Lower leg skin (tissue), 4 donors: Measurements from ENCODE around the gene PPP1R12C. TPM values are rescaled to one million over a fixed set of nuclear protein-coding genes. Genes with fewer than 3 reads are reported as not detected.

Experiments
- DNase-seq, 2 donors: peaks; one replicate each; pipeline ENCODE4 v3.0.0-alpha.2; 2019; ENCODE audit warnings: low spot score in 2 of 2
- H3K4me3 ChIP-seq: fragments of 200-600 bp; sonication (generic); 2 replicates; pipeline ENCODE4 v1.5.1; 2017; ENCODE audit warnings: mild to moderate bottlenecking, low read depth; ENCODE audit not compliant: poor library complexity, severe bottlenecking
- CTCF ChIP-seq, 3 donors: fragments of 450-650 bp; IDR thresholded peaks; one replicate each; pipeline ENCODE4 v1.5.1; 2016; ENCODE audit warnings: antibody characterized with exemption in 3 of 3, mild to moderate bottlenecking in 3 of 3, moderate library complexity in 2 of 3
- POLR2A ChIP-seq, 2 donors: fragments of 450-650 bp; IDR thresholded peaks; one replicate each; pipeline ENCODE4 v1.6.1; 2016 to 2017; ENCODE audit warnings: antibody characterized with exemption in 2 of 2, mild to moderate bottlenecking in 1 of 2, moderate library complexity in 1 of 2
- WGBS, 2 donors: methylation state at CpG; one replicate each; pipeline ENCODE4 v1.1.5; 2018; 5-methylcytosine and 5-hydroxymethylcytosine counted together
- intact Hi-C: fragments of 100-400 bp; cut with DNase I; formaldehyde crosslinking; loops from one replicate; pipeline ENCODE4 v1.15.0; 2023; ENCODE audit warnings: low total_unique reads
- total RNA-seq, 4 donors: library from RNA; depleted of rRNA; stranded (reverse); fragments of >200 nt; gene quantifications; one replicate each; pipeline ENCODE4 v1.1.0, GENCODE V29; 2016

The PPP1R12C gene
- total RNA-seq, 4 donors from 2014 or later = 55.5 to 103 (median 79.4) TPM

DNA sequence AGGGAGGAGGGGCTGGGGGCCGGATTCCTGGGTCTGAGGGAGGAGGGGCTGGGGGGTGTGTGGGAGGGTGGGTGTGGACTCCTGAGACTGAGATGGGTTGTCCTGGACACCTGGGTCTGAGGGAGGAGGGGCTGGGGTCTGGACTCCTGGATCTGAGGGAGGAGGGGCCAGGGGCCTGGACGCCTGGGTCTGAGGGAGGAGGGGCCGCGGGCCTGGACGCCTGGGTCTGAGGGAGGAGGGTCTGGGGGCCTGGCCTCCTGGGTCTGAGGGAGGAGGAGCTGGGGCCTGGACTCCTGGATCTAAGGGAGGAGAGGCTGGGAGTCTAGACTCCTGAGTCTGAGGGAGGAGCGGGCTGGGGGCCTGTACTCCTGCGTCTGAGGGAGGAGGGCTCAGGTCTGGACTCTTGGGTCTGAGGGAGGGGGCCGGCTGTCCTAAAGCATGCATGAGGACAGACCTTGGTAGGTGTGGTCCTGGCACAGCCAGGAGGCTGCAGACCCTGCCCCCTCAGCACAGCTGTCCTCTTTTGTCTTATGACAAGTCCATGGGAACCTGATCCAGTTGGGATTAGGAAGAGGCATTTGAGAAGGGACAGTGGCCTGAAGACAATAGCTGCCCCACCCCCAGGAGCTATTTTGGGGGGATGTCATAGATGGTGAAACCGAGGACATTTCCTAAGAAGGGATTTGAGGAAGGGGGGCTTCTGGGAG is 30.3 kb upstream of the PPP1R12C start:
- H3K4me3 ChIP-seq = no peak overlapping the region
- no peak for DNase-seq
- intact Hi-C loops = loop anchor here (10.0 kb wide), 1 partner anchor 347 kb away; no protein-coding TSS in a partner anchor
- TF ChIP-seq POLR2A (IDR thresholded peaks at IDR 0.05) (no peak), CTCF (IDR thresholded peaks at IDR 0.05) (no peak)
- WGBS, 2 donors = 23 to 38% methylated on average over 5 to 7 of the region's 9 CpGs

GRCh38 chr19:55146705-55147273 is 29.4 kb upstream of the PPP1R12C start:
- DNase-seq = no peak
- intact Hi-C loops = loop anchor here (10.0 kb wide), 1 partner anchor 348 kb away; no protein-coding TSS in a partner anchor
- no peak for TF ChIP-seq POLR2A (IDR thresholded peaks at IDR 0.05)
- no peak for TF ChIP-seq CTCF (IDR thresholded peaks at IDR 0.05)
- WGBS, 2 donors = 1 to 3% methylated on average over 17 to 27 of the region's 27 CpGs
- no peak overlapping the region for H3K4me3 ChIP-seq

DNA sequence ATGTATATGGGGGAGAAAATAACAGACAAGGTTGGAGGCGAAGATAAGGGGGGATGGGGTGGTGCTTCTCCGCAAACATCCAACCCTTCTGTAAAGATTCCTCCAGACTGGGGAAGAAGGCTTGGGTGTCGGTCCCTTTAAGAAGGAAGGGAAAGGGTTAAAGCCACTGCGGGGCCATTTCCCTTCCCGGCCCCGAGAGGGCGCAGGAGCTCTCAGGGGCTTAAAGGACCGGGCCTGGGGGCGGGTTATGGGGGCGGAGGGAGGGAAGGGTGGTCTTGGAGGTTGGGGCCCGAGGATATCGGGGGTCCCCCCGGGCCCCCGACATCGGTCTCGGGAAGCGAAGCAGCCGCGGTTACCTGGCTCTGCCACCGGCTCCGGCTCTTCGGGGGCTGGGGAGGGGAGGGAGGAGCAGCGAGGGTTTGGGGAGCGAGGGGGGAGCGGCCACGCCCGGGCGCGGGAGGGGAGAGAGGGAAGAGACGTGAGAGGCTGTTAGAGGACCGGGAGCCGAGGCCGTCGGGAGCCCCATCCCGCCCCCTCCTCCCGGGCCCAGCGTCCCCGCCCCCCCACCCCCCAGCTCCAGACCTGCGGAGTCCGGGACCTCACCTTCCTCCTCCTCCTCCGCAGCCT is 28.8 kb upstream of the PPP1R12C start:
- WGBS, 2 donors = 1% methylated on average over 33 to 41 of the region's 41 CpGs
- DNase-seq = no peak
- intact Hi-C loops = loop anchor here (10.0 kb wide), 1 partner anchor 349 kb away; no protein-coding TSS in a partner anchor
- TF ChIP-seq POLR2A (IDR thresholded peaks at IDR 0.05) (no peak), CTCF (IDR thresholded peaks at IDR 0.05) (no peak)
- H3K4me3 ChIP-seq = no peak overlapping the region

DNA sequence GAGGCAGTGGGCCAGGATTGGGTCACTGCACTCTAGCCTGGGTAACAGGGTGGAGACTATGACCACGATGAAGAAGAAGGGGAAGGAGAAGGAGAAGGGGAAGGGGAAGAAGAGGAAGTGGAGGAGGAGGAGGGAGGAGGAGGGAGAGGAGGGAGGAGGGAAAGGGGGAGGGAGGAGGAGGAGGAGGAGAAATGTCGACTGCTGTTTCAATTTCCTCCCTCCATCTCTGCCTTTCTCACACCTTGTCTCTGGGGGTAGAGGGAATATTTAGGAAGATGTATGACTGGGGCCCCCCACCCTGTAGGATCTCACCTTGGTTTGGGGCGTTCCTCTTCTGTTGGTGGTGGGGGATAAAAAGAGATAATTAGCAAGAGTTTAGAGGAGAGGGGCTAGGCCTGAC is 27.8 kb upstream of the PPP1R12C start:
- DNase-seq = no peak
- intact Hi-C loops = loop anchor here (10.0 kb wide), 1 partner anchor 350 kb away; no protein-coding TSS in a partner anchor
- WGBS, 2 donors = 18 to 22% methylated on average over 3 of the region's 3 CpGs
- TF ChIP-seq POLR2A (IDR thresholded peaks at IDR 0.05) (no peak), CTCF (IDR thresholded peaks at IDR 0.05) (no peak)
- no peak overlapping the region for H3K4me3 ChIP-seq

GRCh38 chr19:55141696-55142095 is 24.3 kb upstream of the PPP1R12C start:
- intact Hi-C loops = loop anchor here (10.0 kb wide), 1 partner anchor 353 kb away; no protein-coding TSS in a partner anchor
- no peak for DNase-seq
- WGBS, 2 donors = 20 to 39% methylated on average over 18 to 20 of the region's 21 CpGs
- no peak overlapping the region for H3K4me3 ChIP-seq
- TF ChIP-seq CTCF (IDR thresholded peaks at IDR 0.05) = no peak
- TF ChIP-seq POLR2A (IDR thresholded peaks at IDR 0.05) = no peak
